Activated CD4-positive, alpha-beta T cell treated with anti-CD3 and anti-CD28 coated beads for 1 hour (primary cell): ENCODE results near the gene C16orf78.

ENCODE experiments used
- DNase-seq: peaks from one replicate; pipeline ENCODE4 v3.0.0-alpha.2; 2020

Gene C16orf78

DNA sequence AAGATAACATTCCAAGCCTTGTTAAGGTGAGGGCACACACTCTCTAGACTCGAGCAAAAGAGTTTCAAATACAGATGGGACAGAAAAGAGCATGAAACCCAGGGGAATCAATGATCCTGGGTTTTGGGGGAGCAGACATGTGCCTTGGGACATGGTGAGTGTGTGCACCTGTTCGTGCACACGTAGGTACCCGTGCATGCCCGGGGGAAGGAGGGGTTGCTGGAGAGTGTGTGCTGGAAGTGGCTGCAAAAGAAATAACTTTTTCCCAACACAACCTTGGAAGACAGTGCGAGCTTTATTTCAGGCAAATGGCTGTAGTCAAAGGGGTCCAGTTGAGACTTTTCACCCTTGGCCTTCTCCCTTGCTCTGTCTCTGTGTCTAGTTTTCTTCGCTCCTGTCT, 62.6 kb downstream of the C16orf78 start:
- no peak for DNase-seq

- DNase-seq: no peak
Measured at GRCh38 chr16:49437344-49437743, 63.7 kb downstream of the C16orf78 start.

DNA sequence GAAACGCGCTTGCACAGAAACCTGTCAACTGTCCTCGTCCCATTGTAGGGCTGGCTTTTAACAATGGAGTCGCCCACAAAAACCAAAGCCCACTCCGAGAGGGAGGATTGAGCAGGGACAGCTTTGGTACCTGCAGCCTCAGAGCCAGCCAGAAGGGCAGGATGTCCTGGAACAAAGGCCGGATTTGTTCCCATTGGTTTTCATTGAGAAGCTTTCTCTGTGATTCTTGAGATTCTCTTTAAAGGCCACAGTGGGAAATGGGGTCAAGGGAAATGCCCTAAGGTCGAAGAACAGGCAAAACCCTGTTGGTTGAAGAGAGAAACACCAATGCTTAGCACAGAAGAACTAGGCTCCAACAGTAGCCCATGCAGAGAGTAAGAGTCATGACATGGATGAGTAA, 65.4 kb downstream of the C16orf78 start:
- no peak for DNase-seq

- DNase-seq: no peak
Measured at GRCh38 chr16:49439676-49440075, 66.1 kb downstream of the C16orf78 start.

DNA sequence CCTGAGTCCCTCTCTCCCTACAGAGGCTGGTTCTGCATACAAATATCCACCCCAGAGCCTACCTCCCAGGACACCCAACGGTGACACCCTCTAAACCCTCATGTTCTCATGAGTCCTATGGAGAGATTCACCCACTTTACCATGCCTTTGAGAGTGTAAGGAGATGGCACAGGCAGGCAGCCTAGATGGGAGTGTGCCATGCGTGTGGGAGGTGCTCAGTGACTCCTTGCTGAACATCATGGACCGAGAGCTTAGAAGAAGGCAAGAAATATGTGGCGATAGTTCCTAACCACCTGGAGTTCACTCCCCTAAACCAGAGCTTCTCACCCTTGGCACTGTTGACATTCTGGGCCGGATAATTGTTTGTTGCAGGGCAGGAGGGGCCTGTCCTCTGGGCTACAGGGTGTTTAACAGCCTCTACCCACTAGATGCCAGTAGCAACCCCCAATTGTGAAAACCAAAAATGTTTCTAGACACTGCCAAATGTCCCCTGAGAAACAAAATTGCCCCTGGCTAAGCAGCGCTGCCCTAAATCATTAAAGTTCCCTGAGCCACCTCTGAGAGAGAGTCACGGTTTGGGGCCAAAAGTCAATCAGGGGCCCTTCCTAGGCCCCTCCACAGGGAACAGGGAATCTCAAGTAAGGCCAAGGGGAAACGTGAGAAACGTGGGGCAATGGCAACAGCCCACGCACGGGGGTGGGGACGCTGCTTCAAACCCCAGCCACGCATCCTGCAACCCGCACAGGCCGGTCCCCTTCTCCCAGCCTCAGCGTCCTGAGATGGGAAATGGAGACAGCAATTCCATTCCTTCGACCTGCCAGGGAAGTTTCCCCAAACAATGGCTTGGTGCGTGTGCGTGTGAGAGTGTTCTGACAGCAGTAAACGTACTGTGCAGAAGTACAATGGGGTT, 66.8 kb downstream of the C16orf78 start:
- no peak for DNase-seq

GRCh38 chr16:49441366-49441780, 67.8 kb downstream of the C16orf78 start:
- peak; percentile 48 for DNase-seq

DNA sequence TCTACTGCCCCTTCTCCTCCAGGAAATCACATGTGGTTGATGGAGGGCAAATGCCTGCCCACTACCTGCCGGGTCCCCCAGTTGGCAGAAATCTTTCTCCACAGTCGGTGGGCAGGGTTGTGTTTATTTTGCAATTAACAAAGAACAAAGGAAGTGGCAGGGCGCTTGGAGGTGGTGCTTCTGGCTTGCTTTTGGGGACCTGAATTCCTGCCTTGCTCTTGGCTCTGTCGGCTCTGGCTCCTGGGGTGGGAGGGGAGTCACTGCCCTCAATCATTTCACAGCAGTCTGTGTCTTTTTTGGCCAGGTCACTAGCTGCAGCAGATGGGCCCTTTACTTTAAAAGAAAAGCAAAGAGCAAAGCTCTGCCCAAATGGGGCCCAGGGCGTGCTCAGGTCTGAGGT, 69.2 kb downstream of the C16orf78 start:
- DNase-seq: no peak

DNA sequence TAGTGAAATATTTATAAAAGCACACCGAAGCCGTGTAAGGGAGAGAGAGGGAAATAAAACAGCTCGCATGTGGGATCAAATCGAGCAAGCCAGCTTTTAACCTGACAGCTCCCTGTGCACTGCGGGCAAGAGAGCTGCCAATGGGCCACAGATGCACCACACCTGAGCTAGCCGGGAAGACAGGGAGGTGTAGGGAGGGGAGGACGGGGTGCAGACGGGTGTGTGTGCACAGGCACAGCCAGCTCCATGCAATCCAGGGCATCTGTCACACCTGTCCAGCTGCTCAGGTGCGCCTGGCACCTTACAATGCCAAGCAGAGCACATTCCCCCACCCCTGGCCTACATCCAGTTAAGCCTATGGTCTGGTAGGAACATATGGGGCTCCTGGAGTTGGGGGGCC, 70.0 kb downstream of the C16orf78 start:
- DNase-seq: no peak

- no peak for DNase-seq
Measured at GRCh38 chr16:49446805-49447204, 73.2 kb downstream of the C16orf78 start.
